OCI-LY7 (cell line): ENCODE measurements around the gene KIAA1210. TPM values are rescaled to one million over a fixed set of nuclear protein-coding genes. Genes with fewer than 3 reads are reported as not detected.

Source experiments
- BruUV-seq: library from RNA; stranded (reverse); fragments of 400-500 nt; replicated peaks from 2 replicates; lab custom pipeline; 2021; lab: Mats Ljungman, UMichigan
- CTCF ChIA-PET: fragments of 300-600 bp; sonication (Branson Sonifier 250); formaldehyde crosslinking; loops from one replicate; lab custom pipeline; 2022; ENCODE audit warnings: antibody characterized with exemption; ENCODE audit not compliant: unreplicated experiment; lab: Charles Lee
- POLR2A ChIA-PET: fragments of 300-600 bp; sonication (Branson Sonifier 250); formaldehyde crosslinking; loops from one replicate; lab custom pipeline; 2022; ENCODE audit warnings: antibody characterized with exemption; lab: Charles Lee
- DNase-seq: peaks from one replicate; pipeline ENCODE4 v3.0.0-alpha.2; 2015; ENCODE audit warnings: low spot score
- H2AFZ ChIP-seq: fragments of 200-600 bp; sonication (generic), shearing (Covaris generic); 2 replicates; pipeline ENCODE4 v1.6.1; 2014; ENCODE audit warnings: mild to moderate bottlenecking, antibody characterized with exemption, low read length, moderate library complexity
- H3K27ac ChIP-seq: fragments of 200-600 bp; sonication (generic); 2 replicates; pipeline ENCODE4 v1.5.1; 2014; ENCODE audit warnings: mixed run types, low read depth, mild to moderate bottlenecking, moderate library complexity, low read length, inconsistent platforms; ENCODE audit not compliant: poor library complexity, severe bottlenecking
- H3K36me3 ChIP-seq: fragments of 200-600 bp; sonication (generic); 2 replicates; pipeline ENCODE4 v1.6.1; 2014; ENCODE audit warnings: mild to moderate bottlenecking, antibody characterized with exemption, low read length, moderate library complexity, mixed read lengths; ENCODE audit not compliant: insufficient read depth
- H3K4me1 ChIP-seq: fragments of 200-600 bp; sonication (generic); 2 replicates; pipeline ENCODE4 v1.5.1; 2014; ENCODE audit warnings: mild to moderate bottlenecking, low read length; ENCODE audit not compliant: insufficient read depth, poor library complexity, severe bottlenecking
- H3K4me2 ChIP-seq: fragments of 200-600 bp; sonication (generic); 2 replicates; pipeline ENCODE4 v1.6.1; 2014; ENCODE audit warnings: mild to moderate bottlenecking, low read length
- H3K4me3 ChIP-seq: fragments of 200-600 bp; sonication (generic); 2 replicates; pipeline ENCODE4 v1.5.1; 2014; ENCODE audit warnings: mild to moderate bottlenecking, low read depth, low read length; ENCODE audit not compliant: poor library complexity, severe bottlenecking
- H3K79me2 ChIP-seq: fragments of 200-600 bp; sonication (generic); 2 replicates; pipeline ENCODE4 v1.6.1; 2016; ENCODE audit warnings: low read depth, mild to moderate bottlenecking, low read length, moderate library complexity, mixed read lengths; ENCODE audit not compliant: insufficient read depth
- H3K9me2 ChIP-seq: fragments of 200-600 bp; sonication (generic); 2 replicates; pipeline ENCODE4 v1.6.1; 2016; ENCODE audit warnings: mild to moderate bottlenecking, low read length, mixed read lengths; ENCODE audit not compliant: insufficient read depth
- H3K9me3 ChIP-seq: fragments of 200-600 bp; sonication (generic); 2 replicates; pipeline ENCODE4 v1.6.1; 2014; ENCODE audit warnings: mild to moderate bottlenecking, mixed run types, low read length, mixed read lengths
- H4K20me1 ChIP-seq: fragments of 200-600 bp; sonication (generic); 2 replicates; pipeline ENCODE4 v1.6.1; 2014; ENCODE audit warnings: mild to moderate bottlenecking, antibody characterized with exemption, low read length, moderate library complexity, mixed read lengths; ENCODE audit not compliant: insufficient read depth
- CTCF ChIP-seq: fragments of 200-600 bp; sonication (generic); conservative IDR thresholded peaks from 2 replicates; pipeline ENCODE4 v1.5.1; 2014; ENCODE audit warnings: mild to moderate bottlenecking, antibody characterized with exemption, low read length, moderate library complexity, mixed read lengths
- EZH2phosphoT487 ChIP-seq: fragments of 200-600 bp; sonication (generic); IDR thresholded peaks from 2 replicates; pipeline ENCODE4 v1.6.1; 2018; ENCODE audit warnings: low read depth, borderline replicate concordance, mild to moderate bottlenecking, mixed run types, antibody characterized with exemption, low read length, moderate library complexity, mixed read lengths
- intact Hi-C: fragments of 100-400 bp; cut with micrococcal nuclease; formaldehyde crosslinking; loops from one replicate; pipeline ENCODE4 v1.10.0; 2022; ENCODE audit not compliant: unreplicated experiment
- total RNA-seq, 2 experiments: library from RNA; depleted of rRNA in 1 of 2; stranded (reverse); fragments of >200 nt in 1 of 2; shearing (Covaris generic) in 1 of 2; gene quantifications; 2 replicates each; pipeline ENCODE4 v1.2.3, GENCODE V29; 2014 to 2022

The KIAA1210 gene
- total RNA-seq, 2 experiments from 2014 or later = not detected

DNA sequence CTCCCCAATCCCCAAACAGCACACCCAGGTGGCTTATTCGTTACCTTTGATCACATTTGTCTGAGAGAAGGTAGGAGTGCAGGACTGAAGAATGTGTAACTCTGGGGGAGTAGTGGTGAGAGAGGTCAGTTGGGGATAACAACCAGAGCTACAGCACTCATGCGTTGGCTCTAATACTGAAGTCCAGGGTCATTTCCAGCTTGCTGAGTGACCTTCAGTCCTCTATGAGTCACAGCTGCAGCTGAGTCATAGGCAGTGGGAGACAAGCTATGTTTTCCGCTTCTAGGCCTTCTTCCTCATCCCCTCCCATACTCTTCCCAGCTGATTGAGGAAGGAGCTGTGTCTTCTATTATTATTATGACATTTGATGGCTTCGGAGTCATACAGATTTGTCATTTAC, 86.4 kb downstream of the KIAA1210 start:
- H3K79me2 ChIP-seq = no peaks in the 10 kb centered on the region
- no peak overlapping the region for H2AFZ ChIP-seq
- no peak overlapping the region for H3K4me3 ChIP-seq
- no TSS peak for BruUV-seq
- DNase-seq = no peak
- no peaks in the 10 kb centered on the region for H3K4me1 ChIP-seq
- H3K9me3 ChIP-seq = no peaks in the 10 kb centered on the region
- TF ChIP-seq EZH2phosphoT487 (no peak), CTCF (no peak)
- H3K4me2 ChIP-seq = no peak overlapping the region
- no peaks in the 10 kb centered on the region for H3K9me2 ChIP-seq
- intact Hi-C loops = no loop called here
- H3K27ac ChIP-seq = no peak overlapping the region
- no peaks in the 10 kb centered on the region for H4K20me1 ChIP-seq
- CTCF ChIA-PET = no interaction called here
- POLR2A ChIA-PET = no interaction called here
- H3K36me3 ChIP-seq = no peaks in the 10 kb centered on the region

DNA sequence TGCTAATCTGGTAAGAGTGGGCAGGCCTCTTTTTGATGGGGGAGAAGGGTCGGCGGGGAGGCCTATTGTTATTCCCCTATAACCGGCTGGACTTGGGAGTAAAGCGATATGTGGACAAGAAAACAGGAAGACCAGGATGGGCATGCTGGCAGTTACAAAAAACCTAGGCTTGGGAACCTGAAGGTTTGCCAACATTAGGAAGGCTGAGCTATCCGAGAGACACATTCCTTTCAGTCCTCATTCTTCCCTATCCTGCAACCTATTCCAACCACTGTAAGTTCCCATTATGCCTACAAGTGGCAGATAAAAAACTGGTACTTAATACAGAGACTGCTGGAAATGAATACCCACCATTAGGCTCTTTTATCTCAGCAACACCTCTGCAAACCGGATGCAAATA, 87.2 kb downstream of the KIAA1210 start:
- intact Hi-C loops = no loop called here
- H3K9me3 ChIP-seq = no peaks in the 10 kb centered on the region
- CTCF ChIA-PET = no interaction called here
- no peak overlapping the region for H2AFZ ChIP-seq
- H3K4me2 ChIP-seq = no peak overlapping the region
- TF ChIP-seq CTCF (no peak), EZH2phosphoT487 (no peak)
- no peak overlapping the region for H3K27ac ChIP-seq
- H4K20me1 ChIP-seq = no peaks in the 10 kb centered on the region
- BruUV-seq = no TSS peak
- H3K9me2 ChIP-seq = no peaks in the 10 kb centered on the region
- no peak for DNase-seq
- POLR2A ChIA-PET = no interaction called here
- no peaks in the 10 kb centered on the region for H3K79me2 ChIP-seq
- H3K36me3 ChIP-seq = no peaks in the 10 kb centered on the region
- H3K4me1 ChIP-seq = no peaks in the 10 kb centered on the region
- no peak overlapping the region for H3K4me3 ChIP-seq

DNA sequence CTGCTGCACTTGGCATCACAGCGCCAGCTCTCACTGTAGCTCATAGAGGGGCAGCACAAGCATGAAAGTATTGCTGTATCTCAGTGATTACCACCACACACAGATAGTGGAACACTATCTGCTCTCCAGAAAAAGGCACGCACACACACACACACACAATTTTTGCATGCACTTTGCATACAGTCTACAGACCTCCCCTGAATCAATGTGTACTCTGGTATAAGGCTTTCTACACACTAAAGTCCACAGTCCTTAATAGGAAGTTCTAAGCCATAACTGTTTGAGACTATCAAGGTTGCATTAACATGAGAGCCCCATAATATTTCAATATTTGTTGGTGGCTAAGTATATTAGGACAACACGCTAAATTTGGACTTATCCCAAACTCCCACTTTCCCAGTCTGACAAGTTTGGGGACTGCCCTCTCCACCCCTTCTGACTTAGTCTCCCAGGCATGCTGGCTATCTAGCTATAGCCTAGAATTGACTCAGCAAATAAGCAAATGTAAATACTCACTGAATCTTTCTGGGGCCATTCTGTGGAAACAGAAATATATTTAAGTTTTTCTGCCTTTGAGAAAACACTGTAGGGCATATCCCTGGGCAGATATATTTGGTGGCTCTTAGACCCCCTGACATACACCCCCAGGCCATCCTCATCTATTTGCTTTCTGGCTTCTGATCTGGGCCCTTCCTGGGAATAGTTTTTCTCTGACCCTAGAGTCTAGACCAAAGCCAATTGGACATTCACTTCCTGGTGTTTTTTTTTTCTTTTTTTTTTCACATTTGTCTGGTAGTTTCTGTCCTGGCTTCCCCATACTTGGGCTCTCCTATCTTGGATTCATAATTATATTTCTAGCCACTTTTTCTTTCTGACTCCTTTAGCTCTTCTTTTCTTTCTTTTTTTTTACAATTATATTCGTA, 91.2 kb downstream of the KIAA1210 start:
- Histone ChIP-seq H3K9me3 (no peaks in the 10 kb centered on the region), H3K27ac (no peak overlapping the region), H4K20me1 (no peaks in the 10 kb centered on the region), H3K36me3 (no peaks in the 10 kb centered on the region), H3K79me2 (no peaks in the 10 kb centered on the region), H3K4me3 (no peak overlapping the region), H3K4me2 (no peak overlapping the region), H3K9me2 (no peaks in the 10 kb centered on the region), H3K4me1 (no peaks in the 10 kb centered on the region), H2AFZ (no peak overlapping the region)
- CTCF ChIA-PET = no interaction called here
- intact Hi-C loops = no loop called here
- TF ChIP-seq EZH2phosphoT487 = no peak
- TF ChIP-seq CTCF = no peak
- BruUV-seq = no TSS peak
- POLR2A ChIA-PET = interaction anchor here (1.1 kb wide), 1 partner anchor 238 kb away, joined by 3 read pairs; no protein-coding TSS in a partner anchor
- no peak for DNase-seq
